HG03097 (cell line): ENCODE results near the gene INCENP.

Experiments
- ATAC-seq: cut with Tn5 transposase; IDR thresholded peaks from one replicate; pipeline ENCODE4 v1.9.1; 2021; ENCODE audit not compliant: unreplicated experiment, low FRiP score

The INCENP gene

DNA sequence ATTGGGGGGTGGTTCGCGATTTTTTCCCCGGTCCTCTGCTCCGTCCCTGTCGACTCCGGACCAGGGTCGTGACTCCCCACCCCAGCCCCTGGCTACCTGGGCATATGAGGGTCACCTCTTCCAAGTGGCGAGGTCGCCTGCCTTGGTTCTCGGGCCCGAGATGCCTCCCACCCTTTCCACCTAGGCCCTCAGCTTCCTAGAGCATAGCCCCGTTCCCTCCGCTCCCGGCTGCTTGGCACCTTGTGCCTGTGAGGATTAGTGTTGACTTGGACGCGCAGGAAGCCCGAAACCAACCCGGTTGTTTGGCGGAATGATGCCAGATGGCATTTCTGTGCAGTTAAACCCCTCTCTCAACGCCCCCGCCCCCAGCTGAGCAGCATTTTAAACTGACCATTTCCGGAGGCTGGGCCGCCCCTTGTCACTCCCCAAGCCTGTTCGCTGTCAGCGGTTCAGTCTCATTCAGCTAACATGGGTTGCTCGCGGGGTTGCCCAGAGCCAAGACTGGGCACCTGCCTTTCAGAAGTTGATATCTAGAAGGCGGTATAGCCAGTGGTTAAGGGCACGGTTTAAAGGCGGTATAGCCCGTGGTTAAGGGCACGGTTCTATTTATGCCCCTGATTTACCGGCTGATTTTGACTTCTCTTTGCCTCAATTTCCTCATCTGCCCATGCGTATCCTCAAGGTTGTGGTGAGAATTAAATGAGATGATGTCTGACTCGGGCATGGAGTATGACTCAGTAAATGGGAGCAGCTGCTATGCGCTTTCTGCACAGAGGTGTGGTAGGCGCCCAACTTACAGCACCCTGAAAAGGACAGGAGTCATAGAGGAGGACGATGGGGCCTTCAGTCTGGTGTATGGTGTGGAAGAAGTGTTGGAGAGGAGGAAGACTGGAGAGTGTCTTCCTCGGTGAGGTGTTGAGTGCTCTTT lies 639 bp downstream of the INCENP start:
- peak; percentile 12 for ATAC-seq

- ATAC-seq = no peak
Observed at GRCh38 chr11:62125316-62125715, 1.5 kb downstream of the INCENP start.

GRCh38 chr11:62125881-62126280 lies 2.1 kb downstream of the INCENP start:
- no peak for ATAC-seq

DNA sequence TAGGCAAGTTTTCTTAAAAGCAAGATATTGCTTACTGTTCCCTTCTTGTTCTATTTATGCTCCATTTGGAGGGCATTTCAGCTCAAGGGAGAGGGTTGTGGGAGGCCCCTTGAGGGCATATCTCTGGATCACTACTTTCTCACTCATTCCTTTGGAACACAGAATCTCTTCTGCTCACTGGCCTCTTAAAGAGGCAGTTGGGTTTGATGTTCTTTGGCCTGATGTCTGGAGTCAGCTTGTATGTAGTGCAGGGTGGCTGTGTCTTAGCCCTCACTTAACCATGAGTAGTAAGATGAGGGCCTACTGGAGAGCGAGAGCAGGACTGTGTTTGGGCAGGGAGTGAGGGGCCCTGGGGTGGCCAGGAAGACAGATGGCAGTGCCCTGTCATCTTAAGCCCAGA lies 3.6 kb downstream of the INCENP start:
- no peak for ATAC-seq

DNA sequence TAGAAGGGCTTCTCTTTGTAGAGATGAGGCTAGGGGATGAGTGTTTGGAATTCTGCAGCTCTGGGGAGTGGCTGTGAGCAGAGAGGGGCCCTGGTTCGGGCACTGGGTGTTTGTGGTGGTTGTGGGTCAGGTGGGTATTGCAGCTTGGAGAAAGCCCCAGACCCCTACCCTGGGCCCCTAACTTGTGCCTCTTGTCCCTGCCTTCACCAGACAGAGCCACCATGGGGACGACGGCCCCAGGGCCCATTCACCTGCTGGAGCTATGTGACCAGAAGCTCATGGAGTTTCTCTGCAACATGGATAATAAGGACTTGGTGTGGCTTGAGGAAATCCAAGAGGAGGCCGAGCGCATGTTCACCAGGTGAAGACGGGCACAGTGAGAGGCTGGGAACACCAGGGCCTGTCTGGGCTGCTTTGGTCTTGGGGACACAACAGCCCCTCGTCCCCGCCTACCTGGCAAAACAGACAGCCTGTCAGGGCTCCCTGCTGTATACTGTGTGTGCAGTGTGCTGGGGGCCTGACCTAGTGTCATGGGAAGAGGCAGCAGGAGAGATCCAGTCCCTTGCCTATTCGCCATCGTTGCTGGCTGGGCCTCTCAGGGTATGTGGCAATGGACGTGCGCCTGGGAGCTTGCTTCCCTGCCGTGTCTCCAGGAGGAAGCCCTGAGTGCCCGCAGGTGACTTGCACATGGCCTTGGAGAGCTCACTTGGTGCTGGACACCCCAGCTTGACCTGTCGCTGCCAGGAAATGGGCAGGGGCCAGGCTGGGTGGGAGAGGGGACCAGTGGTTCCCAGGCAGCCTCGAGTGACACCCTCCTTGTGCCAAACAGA lies 4.3 kb downstream of the INCENP start:
- ATAC-seq = no peak

GRCh38 chr11:62128835-62129234 lies 5.0 kb downstream of the INCENP start:
- no peak for ATAC-seq

DNA sequence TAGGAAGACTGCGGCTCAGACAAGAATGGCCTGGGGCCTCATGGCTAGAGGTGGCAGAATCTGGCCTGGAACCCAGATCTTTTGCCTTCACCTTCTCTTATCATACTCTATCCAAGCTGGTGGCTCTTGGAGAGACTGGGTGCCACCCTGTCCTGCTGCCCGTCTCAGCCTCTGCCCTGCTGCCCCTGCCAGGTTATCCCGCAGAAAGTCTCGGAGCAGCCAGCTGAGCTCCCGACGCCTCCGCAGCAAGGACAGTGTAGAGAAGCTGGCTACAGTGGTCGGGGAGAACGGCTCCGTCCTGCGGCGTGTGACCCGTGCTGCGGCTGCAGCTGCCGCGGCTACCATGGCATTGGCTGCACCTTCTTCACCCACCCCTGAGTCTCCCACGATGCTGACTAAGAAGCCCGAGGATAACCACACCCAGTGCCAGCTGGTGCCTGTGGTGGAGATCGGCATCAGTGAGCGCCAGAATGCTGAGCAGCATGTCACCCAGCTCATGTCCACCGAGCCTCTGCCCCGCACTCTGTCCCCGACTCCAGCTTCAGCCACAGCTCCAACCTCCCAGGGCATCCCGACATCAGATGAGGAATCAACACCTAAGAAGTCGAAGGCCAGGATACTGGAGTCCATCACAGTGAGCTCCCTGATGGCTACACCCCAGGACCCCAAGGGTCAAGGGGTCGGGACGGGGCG lies 5.9 kb downstream of the INCENP start:
- ATAC-seq = no peak

DNA sequence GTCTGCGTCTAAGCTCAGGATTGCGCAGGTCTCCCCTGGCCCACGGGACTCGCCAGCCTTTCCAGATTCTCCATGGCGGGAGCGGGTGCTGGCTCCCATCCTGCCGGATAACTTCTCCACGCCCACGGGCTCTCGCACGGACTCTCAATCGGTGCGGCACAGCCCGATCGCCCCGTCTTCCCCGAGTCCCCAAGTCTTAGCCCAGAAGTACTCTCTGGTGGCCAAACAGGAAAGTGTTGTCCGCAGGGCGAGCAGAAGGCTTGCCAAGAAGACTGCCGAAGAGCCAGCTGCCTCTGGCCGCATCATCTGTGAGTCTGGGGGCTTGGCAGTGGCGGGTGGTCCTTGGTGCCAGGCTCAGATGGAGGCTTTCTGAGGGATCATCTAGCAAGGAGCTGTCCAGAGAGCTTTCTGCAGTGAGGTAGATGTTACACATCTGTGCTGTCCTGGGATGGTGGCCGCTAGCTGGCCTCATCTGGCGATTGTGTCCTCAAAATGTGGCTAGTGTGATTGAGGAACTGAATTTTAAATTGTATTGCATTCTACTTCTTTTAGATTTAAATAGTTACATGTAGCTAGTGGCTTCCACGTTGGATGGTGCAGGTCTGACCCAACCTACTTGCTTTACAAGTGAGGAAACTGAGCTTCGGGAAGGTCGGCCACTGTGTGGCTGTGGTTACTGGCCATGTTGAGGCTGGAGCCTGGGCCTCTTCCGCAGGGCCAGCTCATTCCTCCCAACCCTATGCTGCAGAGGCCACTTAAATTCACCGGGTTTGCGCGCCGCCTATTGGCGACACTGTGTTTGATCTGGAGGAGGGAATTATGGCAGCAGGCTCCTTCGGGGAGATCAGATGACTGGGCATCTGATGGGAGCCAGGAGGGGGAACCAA lies 6.7 kb downstream of the INCENP start:
- ATAC-seq = no peak

- no peak for ATAC-seq
Observed at GRCh38 chr11:62131170-62131464, 7.3 kb downstream of the INCENP start.

- ATAC-seq = no peak
Observed at GRCh38 chr11:62132191-62132590, 8.4 kb downstream of the INCENP start.

DNA sequence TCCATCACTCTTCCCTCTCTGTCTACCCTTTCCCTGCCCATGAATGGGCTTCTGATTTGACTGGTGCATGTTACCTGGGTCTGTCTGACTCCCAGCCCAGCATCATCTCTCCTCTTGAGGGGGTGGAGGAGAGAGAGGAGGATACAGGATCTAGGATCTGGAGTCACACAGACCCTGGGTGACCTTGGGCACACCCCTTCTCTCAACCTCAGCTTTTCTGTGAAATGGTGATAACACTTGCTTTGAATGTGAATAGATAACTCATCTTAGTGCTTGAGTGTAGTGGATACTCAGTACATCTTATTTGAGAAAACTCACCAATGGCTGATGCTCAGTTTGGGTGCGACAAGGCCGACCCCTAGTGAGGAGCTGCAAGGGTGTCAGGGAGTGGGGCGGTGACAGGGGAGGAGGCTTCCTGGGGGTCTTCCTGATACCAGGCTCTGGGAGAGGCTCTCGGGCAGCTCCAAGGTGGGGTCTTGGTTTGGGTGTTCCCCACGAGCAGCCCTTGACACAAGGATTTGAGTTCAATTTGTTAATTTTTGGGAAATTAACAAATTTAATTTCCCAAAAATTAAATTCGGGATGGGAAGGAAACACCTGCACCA lies 9.0 kb downstream of the INCENP start:
- no peak for ATAC-seq

- no peak for ATAC-seq
Observed at GRCh38 chr11:62133328-62134065, 9.7 kb downstream of the INCENP start.

- ATAC-seq = no peak
Observed at GRCh38 chr11:62137276-62137861, 13.6 kb downstream of the INCENP start.

- no peak for ATAC-seq
Observed at GRCh38 chr11:62137881-62138629, 14.2 kb downstream of the INCENP start.

- no peak for ATAC-seq
Observed at GRCh38 chr11:62138630-62139425, 15.0 kb downstream of the INCENP start.

DNA sequence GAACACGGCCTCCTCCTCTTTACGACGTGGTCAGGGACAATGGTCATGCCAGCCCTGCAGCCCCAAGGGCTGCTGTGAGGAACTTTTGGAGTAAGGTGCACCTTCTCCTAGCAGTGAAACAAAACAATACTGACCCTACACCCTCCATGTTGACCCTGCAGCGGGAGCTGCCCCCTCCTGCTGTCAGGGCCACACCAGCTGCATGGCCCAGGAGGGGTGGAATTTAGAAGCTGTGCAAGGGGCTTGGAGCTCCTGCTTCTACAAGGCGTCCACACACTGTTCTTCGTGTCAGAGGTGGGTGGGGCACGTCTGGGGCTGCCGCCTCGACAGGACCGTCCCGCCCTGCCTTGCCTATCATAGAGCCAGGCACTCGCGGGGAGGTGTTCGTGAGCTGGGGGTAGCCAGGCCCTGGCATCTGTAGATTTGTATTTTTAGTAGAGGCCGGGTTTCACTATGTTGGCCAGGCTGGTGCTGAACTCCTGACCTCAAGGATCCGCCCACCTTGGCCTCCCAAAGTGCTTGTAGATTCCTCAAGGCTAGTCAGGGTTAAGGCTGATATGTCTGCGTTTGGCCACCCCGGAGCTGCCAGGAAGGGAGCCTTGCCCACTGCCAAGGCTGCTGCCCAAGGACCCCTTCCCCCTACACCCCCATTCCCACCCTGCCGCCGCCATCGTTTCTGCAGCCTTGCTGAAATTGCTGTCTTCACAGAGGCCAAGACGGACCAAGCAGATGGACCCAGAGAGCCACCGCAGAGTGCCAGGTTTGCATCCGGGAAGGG lies 15.9 kb downstream of the INCENP start:
- ATAC-seq = no peak
